SU-DHL-6 (cell line): ENCODE data around the gene CHST13.

Experiments
- EZH2phosphoT487 ChIP-seq: fragments of 200-600 bp; sonication (generic), shearing (Covaris generic); conservative IDR thresholded peaks from 2 replicates; pipeline ENCODE4 v1.6.1; 2018; ENCODE audit warnings: mild to moderate bottlenecking, antibody characterized with exemption, low read length, moderate library complexity, mixed read lengths
- TF ChIP-seq, protein P1 (sequence below): fragments of 200-600 bp; sonication (generic); IDR thresholded peaks from one replicate; pipeline ENCODE4 v1.5.1; 2017; ENCODE audit warnings: antibody characterized with exemption, mild to moderate bottlenecking, low read length, moderate library complexity; ENCODE audit not compliant: insufficient read depth, poor library complexity, severe bottlenecking

DNA sequence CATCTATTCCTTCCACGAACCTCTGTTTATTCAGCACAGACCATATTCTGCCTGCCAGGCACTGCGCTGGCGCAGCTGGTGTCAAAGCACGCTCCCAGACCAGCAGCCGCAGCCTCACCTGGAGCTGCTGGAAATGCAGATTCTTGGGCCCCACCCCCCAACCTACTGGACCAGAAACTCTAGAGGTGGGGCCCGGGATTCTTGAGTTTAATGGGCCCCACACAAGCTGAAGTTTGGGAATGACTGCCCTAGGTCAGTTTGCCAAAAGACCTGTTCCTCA is 7.0 kb downstream of the CHST13 start:
- TF ChIP-seq, protein P1, sequence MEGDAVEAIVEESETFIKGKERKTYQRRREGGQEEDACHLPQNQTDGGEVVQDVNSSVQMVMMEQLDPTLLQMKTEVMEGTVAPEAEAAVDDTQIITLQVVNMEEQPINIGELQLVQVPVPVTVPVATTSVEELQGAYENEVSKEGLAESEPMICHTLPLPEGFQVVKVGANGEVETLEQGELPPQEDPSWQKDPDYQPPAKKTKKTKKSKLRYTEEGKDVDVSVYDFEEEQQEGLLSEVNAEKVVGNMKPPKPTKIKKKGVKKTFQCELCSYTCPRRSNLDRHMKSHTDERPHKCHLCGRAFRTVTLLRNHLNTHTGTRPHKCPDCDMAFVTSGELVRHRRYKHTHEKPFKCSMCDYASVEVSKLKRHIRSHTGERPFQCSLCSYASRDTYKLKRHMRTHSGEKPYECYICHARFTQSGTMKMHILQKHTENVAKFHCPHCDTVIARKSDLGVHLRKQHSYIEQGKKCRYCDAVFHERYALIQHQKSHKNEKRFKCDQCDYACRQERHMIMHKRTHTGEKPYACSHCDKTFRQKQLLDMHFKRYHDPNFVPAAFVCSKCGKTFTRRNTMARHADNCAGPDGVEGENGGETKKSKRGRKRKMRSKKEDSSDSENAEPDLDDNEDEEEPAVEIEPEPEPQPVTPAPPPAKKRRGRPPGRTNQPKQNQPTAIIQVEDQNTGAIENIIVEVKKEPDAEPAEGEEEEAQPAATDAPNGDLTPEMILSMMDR = no peak
- TF ChIP-seq EZH2phosphoT487 = no peak
